Panc1 (cell line): ENCODE data around the gene PATE2. TPM values are rescaled to one million over a fixed set of nuclear protein-coding genes. Genes with fewer than 3 reads are reported as not detected.

Experiments
- ATAC-seq: fragments of 200-7000 bp; cut with Tn5 transposase; 2 replicates; pipeline ENCODE4 v1.9.1; 2020; ENCODE audit warnings: mild to moderate bottlenecking, moderate library complexity
- BruUV-seq: library from RNA; stranded (reverse); fragments of 400-500 nt; replicated peaks from 2 replicates; lab custom pipeline; 2021; lab: Mats Ljungman, UMichigan
- CTCF ChIA-PET: fragments of 300-600 bp; sonication (Branson Sonifier 250); formaldehyde crosslinking; loops from one replicate; lab custom pipeline; 2022; ENCODE audit warnings: antibody characterized with exemption; lab: Charles Lee
- POLR2A ChIA-PET: fragments of 300-600 bp; sonication (Branson Sonifier 250); formaldehyde crosslinking; loops from one replicate; lab custom pipeline; 2022; ENCODE audit warnings: antibody characterized with exemption; lab: Charles Lee
- DNase-seq: peaks from one replicate; pipeline ENCODE4 v3.0.0-alpha.2; 2010; ENCODE audit warnings: low read depth, low spot score
- H3K27ac ChIP-seq: 2 replicates; pipeline ENCODE4 v1.5.1; 2011; ENCODE audit warnings: mild to moderate bottlenecking, low read length, inconsistent platforms
- H3K27me3 ChIP-seq: fragments of 200-500 bp; sonication (Bioruptor generic); 2 replicates; pipeline ENCODE4 v1.6.0; 2014; ENCODE audit warnings: low read length, inconsistent platforms; ENCODE audit not compliant: control insufficient read depth, insufficient read depth
- H3K36me3 ChIP-seq: fragments of 200-500 bp; sonication (Bioruptor generic); 2 replicates; pipeline ENCODE4 v1.5.1; 2014; ENCODE audit warnings: inconsistent platforms, mild to moderate bottlenecking, low read length, moderate library complexity; ENCODE audit not compliant: control insufficient read depth, insufficient read depth
- H3K4me1 ChIP-seq: 2 replicates; pipeline ENCODE4 v1.5.1; 2011; ENCODE audit warnings: inconsistent platforms, mild to moderate bottlenecking, low read length, moderate library complexity; ENCODE audit not compliant: control insufficient read depth, insufficient read depth
- H3K4me3 ChIP-seq, 2 experiments: 2 replicates each; pipeline ENCODE4 v1.5.1; 2011 to 2012; ENCODE audit warnings: low read depth in 2 of 2, low read length in 2 of 2, mild to moderate bottlenecking in 2 of 2, inconsistent platforms in 1 of 2, moderate library complexity in 1 of 2
- H3K9me3 ChIP-seq: fragments of 200-500 bp; sonication (Bioruptor generic); 2 replicates; pipeline ENCODE4 v1.5.1; 2014; ENCODE audit warnings: low read depth, mild to moderate bottlenecking, inconsistent platforms, low read length, moderate library complexity; ENCODE audit not compliant: control insufficient read depth, insufficient read depth
- CTCF ChIP-seq: fragments of 450-650 bp; IDR thresholded peaks from 2 replicates; pipeline ENCODE4 v1.5.1; 2017; ENCODE audit warnings: mild to moderate bottlenecking
- POLR2AphosphoS5 ChIP-seq: IDR thresholded peaks from 2 replicates; pipeline ENCODE4 v1.6.1; 2012; ENCODE audit warnings: mild to moderate bottlenecking, low read depth, low read length, moderate library complexity
- REST ChIP-seq, 2 experiments: IDR thresholded peaks; 2 replicates each; pipeline ENCODE4 v1.6.1; 2011 to 2012; ENCODE audit warnings: low read depth in 2 of 2, control low read depth in 1 of 2, low read length in 1 of 2, mild to moderate bottlenecking in 1 of 2, moderate library complexity in 1 of 2; ENCODE audit not compliant: insufficient read depth in 1 of 2
- SIN3A ChIP-seq: IDR thresholded peaks from 2 replicates; pipeline ENCODE4 v1.6.1; 2012; ENCODE audit warnings: low read depth, mild to moderate bottlenecking, low read length, moderate library complexity, borderline replicate concordance; ENCODE audit not compliant: insufficient read depth
- TCF7L2 ChIP-seq: IDR thresholded peaks from 2 replicates; pipeline ENCODE4 v1.6.1; 2011; ENCODE audit warnings: mild to moderate bottlenecking, low read depth, low read length, inconsistent platforms
- in situ Hi-C: cut with HindIII; loops from 2 replicates; pipeline ENCODE4 v1.10.0; 2016; ENCODE audit warnings: low sequenced_read_pairs, low pct_unique_long_range_greater_than_20kb
- intact Hi-C: fragments of 100-400 bp; cut with micrococcal nuclease; formaldehyde crosslinking; loops from one replicate; pipeline ENCODE4 v1.10.0; 2022; ENCODE audit not compliant: unreplicated experiment
- total RNA-seq: library from RNA; stranded (reverse); gene quantifications from one replicate; pipeline ENCODE4 v1.2.1, GENCODE V29; 2021; ENCODE audit not compliant: unreplicated experiment

The PATE2 gene
- total RNA-seq, 1 experiment from 2014 or later, result 0.18 TPM

GRCh38 chr11:125802387-125802786, 23.8 kb upstream of the PATE2 start:
- Histone ChIP-seq H3K27me3 (no peaks in the 10 kb centered on the region), H3K27ac (no peak overlapping the region), H3K4me3 (no peak overlapping the region), H3K9me3 (peaks cover 46% of the 10 kb centered on the region), H3K4me1 (no peaks in the 10 kb centered on the region), H3K36me3 (no peaks in the 10 kb centered on the region)
- intact Hi-C loops, result no loop called here
- in situ Hi-C loops, result no loop called here
- DNase-seq, result no peak
- CTCF ChIA-PET, result no interaction called here
- ATAC-seq, result no peak
- TF ChIP-seq POLR2AphosphoS5 (no peak), SIN3A (no peak), TCF7L2 (no peak)
- BruUV-seq, result no TSS peak
- POLR2A ChIA-PET, result no interaction called here

GRCh38 chr11:125799808-125800207, 21.2 kb upstream of the PATE2 start:
- Histone ChIP-seq H3K4me3 (no peak overlapping the region), H3K27ac (no peak overlapping the region), H3K9me3 (peaks cover 57% of the 10 kb centered on the region), H3K4me1 (no peaks in the 10 kb centered on the region), H3K36me3 (no peaks in the 10 kb centered on the region), H3K27me3 (no peaks in the 10 kb centered on the region)
- DNase-seq (no peak), ATAC-seq (no peak)
- intact Hi-C loops (no loop called here), in situ Hi-C loops (no loop called here)
- BruUV-seq, result no TSS peak
- ChIA-PET POLR2A (no interaction called here), CTCF (no interaction called here)
- TF ChIP-seq REST (IDR thresholded peaks at IDR 0.05; ENCODE audit: insufficient read depth in 1 of 2, low read depth in 2 of 2, low read length in 1 of 2) (peak in 1 of 2 experiments; percentile 70; a peak in 2 of 4 replicates), CTCF (no peak)

- Histone ChIP-seq H3K27me3 (no peaks in the 10 kb centered on the region), H3K4me1 (no peaks in the 10 kb centered on the region), H3K4me3 (no peak overlapping the region), H3K36me3 (no peaks in the 10 kb centered on the region), H3K9me3 (peaks cover 46% of the 10 kb centered on the region), H3K27ac (no peak overlapping the region)
- BruUV-seq, result no TSS peak
- DNase-seq (no peak), ATAC-seq (no peak)
- CTCF ChIA-PET, result no interaction called here
- intact Hi-C loops, result no loop called here
- in situ Hi-C loops, result no loop called here
- POLR2A ChIA-PET, result no interaction called here
- TF ChIP-seq CTCF (no peak), POLR2AphosphoS5 (no peak), SIN3A (no peak), TCF7L2 (no peak), REST (IDR thresholded peaks at IDR 0.05; ENCODE audit: insufficient read depth in 1 of 2, low read depth in 2 of 2, low read length in 1 of 2) (no peak)
Observed at GRCh38 chr11:125797641-125798040, 19.0 kb upstream of the PATE2 start.
